GM12801 (cell line): ENCODE measurements around the gene ARGLU1.

Experiments
- TF ChIP-seq, protein P1 (sequence below): IDR thresholded peaks from one replicate; pipeline ENCODE4 v1.5.1; 2011; ENCODE audit warnings: control low read depth; ENCODE audit not compliant: insufficient read length; ENCODE audit errors: extremely low read depth

The ARGLU1 gene

DNA sequence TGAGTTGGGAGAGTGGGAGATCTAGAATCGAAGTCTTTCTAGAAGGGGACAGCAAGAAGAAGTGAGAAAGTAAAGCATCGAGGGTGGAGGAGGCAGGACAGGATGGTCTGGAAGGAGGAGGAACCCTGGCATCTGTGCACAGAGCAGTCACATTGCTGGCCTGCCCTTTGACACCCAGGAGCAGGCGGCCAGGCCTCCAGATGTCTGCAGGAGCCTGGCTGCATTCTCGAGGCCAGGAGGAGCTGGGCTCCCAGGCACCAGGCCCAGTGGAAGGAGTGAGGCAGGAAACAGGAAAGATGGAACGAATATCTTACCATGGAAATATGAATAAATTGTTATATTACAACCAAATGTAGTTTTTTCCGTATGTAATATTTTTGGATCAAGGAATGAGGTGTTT is 27.7 kb upstream of the ARGLU1 start:
- TF ChIP-seq, protein P1, sequence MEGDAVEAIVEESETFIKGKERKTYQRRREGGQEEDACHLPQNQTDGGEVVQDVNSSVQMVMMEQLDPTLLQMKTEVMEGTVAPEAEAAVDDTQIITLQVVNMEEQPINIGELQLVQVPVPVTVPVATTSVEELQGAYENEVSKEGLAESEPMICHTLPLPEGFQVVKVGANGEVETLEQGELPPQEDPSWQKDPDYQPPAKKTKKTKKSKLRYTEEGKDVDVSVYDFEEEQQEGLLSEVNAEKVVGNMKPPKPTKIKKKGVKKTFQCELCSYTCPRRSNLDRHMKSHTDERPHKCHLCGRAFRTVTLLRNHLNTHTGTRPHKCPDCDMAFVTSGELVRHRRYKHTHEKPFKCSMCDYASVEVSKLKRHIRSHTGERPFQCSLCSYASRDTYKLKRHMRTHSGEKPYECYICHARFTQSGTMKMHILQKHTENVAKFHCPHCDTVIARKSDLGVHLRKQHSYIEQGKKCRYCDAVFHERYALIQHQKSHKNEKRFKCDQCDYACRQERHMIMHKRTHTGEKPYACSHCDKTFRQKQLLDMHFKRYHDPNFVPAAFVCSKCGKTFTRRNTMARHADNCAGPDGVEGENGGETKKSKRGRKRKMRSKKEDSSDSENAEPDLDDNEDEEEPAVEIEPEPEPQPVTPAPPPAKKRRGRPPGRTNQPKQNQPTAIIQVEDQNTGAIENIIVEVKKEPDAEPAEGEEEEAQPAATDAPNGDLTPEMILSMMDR: no peak

GRCh38 chr13:106594980-106595379 is 27.0 kb upstream of the ARGLU1 start:
- TF ChIP-seq, protein P1: no peak

DNA sequence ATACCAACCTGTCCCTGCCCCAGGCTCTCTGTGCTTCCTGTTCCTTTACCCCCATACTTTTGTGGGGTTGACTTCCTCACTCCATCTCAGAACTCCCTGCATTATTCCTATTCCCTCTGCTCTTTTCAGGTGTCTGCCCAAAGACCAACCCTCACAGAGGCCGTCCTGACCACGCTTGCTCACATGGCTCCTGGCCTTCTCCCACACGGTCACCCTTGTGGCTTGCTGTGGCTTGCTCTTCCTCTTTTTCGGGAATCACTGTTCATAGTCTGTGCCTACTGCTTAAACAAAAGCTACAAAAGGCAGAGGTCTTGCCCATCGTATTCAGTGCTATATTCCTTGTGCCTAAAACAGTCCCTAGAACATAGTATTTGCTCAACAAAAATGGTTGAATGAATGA is 25.2 kb upstream of the ARGLU1 start:
- TF ChIP-seq, protein P1: no peak

GRCh38 chr13:106591299-106591698 is 23.4 kb upstream of the ARGLU1 start:
- TF ChIP-seq, protein P1: no peak

DNA sequence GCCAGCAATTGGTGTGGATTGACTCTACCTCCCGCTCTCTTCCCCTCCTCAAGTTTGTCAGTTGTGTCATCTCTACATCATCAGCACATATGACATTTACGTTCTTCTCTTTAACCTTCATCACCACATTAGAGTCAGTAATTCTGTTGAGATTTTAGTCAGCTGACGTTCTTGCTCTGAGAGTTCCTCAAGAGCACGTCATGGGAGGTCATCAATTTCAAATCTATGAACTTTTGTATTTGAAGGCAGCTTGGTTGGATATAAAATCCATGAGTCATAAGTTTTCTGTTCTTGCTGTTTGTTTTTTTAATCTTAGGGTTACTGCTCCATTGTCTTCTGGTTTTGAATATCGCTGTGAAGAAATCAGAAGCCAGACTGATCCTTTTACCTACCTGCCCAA is 21.8 kb upstream of the ARGLU1 start:
- TF ChIP-seq, protein P1: no peak

- TF ChIP-seq, protein P1: no peak
Measured at GRCh38 chr13:106588367-106588766, 20.4 kb upstream of the ARGLU1 start.

DNA sequence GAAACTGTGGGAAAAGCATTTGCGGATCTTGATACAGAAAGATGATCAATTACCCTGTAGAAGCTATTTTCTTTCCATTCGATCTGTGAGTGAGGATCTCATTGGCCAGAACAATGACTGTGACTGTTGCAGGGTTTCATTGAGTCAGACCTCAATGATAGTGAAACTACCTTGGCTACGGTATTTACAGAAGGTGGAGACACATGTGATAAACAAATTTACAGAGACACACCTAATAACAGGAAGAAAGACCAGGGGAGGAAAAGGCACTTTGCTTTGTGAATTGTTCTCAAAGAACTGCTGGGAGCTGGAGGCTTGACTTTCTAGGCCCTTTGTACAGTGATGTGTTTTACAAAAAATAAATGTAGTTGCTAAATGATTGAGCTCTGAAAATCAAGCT is 19.9 kb upstream of the ARGLU1 start:
- TF ChIP-seq, protein P1: no peak
